ENCODE results near the gene DNAJC5G.

Gene DNAJC5G

GRCh38 chr2:27322301-27322765, 47.1 kb downstream of the DNAJC5G start:
- TF ChIP-seq CTCF (IDR thresholded peaks at IDR 0.05; ENCODE audit: low read depth, low read length): no peak
- H3K4me3 ChIP-seq (ENCODE audit: low read depth, low read length): peak overlapping the region; percentile 100
- no peak for DNase-seq
- H3K27me3 ChIP-seq: no peaks in the 10 kb centered on the region
- H3K9me3 ChIP-seq: no peaks in the 10 kb centered on the region
- H3K36me3 ChIP-seq: peaks cover 14% of the 10 kb centered on the region
- H3K4me1 ChIP-seq: peaks cover 11% of the 10 kb centered on the region

GRCh38 chr2:27322766-27323595, 47.7 kb downstream of the DNAJC5G start, which contains the start of gene MPV17:
TSS of gene MPV17 (minus strand) at chr2:27323097. CDS start at chr2:27322517, 580 bp downstream.
- peaks cover 18% of the 10 kb centered on the region for H3K36me3 ChIP-seq
- H3K27me3 ChIP-seq: no peaks in the 10 kb centered on the region
- peak; percentile 93 for DNase-seq
- peak within 1 kb of the TSS; percentile 100 for H3K4me3 ChIP-seq (ENCODE audit: low read depth, low read length)
- no peaks in the 10 kb centered on the region for H3K9me3 ChIP-seq
- TF ChIP-seq CTCF (IDR thresholded peaks at IDR 0.05; ENCODE audit: low read depth, low read length): no peak
- H3K4me1 ChIP-seq: peaks cover 11% of the 10 kb centered on the region

- no peak for DNase-seq
- H3K9me3 ChIP-seq: no peaks in the 10 kb centered on the region
These were observed 48.5 kb downstream of the DNAJC5G start for GRCh38 chr2:27323596-27324285.

GRCh38 chr2:27324720-27325119, 49.5 kb downstream of the DNAJC5G start:
- H3K36me3 ChIP-seq: peaks cover 35% of the 10 kb centered on the region
- no peak overlapping the region for H3K4me3 ChIP-seq (ENCODE audit: low read depth, low read length)
- TF ChIP-seq CTCF (IDR thresholded peaks at IDR 0.05; ENCODE audit: low read depth, low read length): no peak
- no peaks in the 10 kb centered on the region for H3K9me3 ChIP-seq
- no peaks in the 10 kb centered on the region for H3K27me3 ChIP-seq
- peaks cover 11% of the 10 kb centered on the region for H3K4me1 ChIP-seq
- DNase-seq: no peak

More at GRCh38 chr2:27323596-27324285, 48.5 kb downstream of the DNAJC5G start:
- no peak for TF ChIP-seq CTCF (IDR thresholded peaks at IDR 0.05; ENCODE audit: low read depth, low read length)
- H3K4me1 ChIP-seq: peaks cover 11% of the 10 kb centered on the region
- peaks cover 25% of the 10 kb centered on the region for H3K36me3 ChIP-seq
- peak overlapping the region; percentile 100 for H3K4me3 ChIP-seq (ENCODE audit: low read depth, low read length)
- no peaks in the 10 kb centered on the region for H3K27me3 ChIP-seq
